ENCODE data around the gene BIRC6. TPM values are rescaled to one million over a fixed set of nuclear protein-coding genes. Genes with fewer than 3 reads are reported as not detected.

Gene BIRC6
- total and polyA plus RNA-seq, 2 experiments from 2014 or later = 17.8 to 106 TPM

MicroRNAs within 50 kb of the gene (microRNA counts, 767-probe panel; counts per million panel counts)
- not detected for microRNA hsa-miR-558

Small RNA genes within 50 kb of the gene (microRNA-seq; reads per million reads assigned to microRNA genes)
- not detected for gene MIR4765
- not detected for gene MIR558

Small RNA genes within 50 kb of the gene (small RNA-seq; reads per million reads assigned to genes)
- gene MIR4765 = not detected
- gene MIR558 = not detected

Other genes starting within 250 kb of the BIRC6 start
- gene SLC30A6, start 191.2 kb upstream of the BIRC6 start, total RNA-seq = 35.8 and 40.5 TPM in 2 replicates
- 16.1 and 16.8 TPM in 2 replicates for gene SLC30A6, start 191.2 kb upstream of the BIRC6 start, polyA plus RNA-seq
- gene NLRC4, start 92.1 kb upstream of the BIRC6 start, total RNA-seq = 0.13 and 0.92 TPM in 2 replicates
- 0.21 and 0.99 TPM in 2 replicates for gene NLRC4, start 92.1 kb upstream of the BIRC6 start, polyA plus RNA-seq
- 37.7 and 48.6 TPM in 2 replicates for gene YIPF4, start 79.1 kb upstream of the BIRC6 start, total RNA-seq
- 67.2 and 74.8 TPM in 2 replicates for gene YIPF4, start 79.1 kb upstream of the BIRC6 start, polyA plus RNA-seq